Activated CD8-positive, alpha-beta memory T cell treated with anti-CD3 and anti-CD28 coated beads for 1 hour (primary cell): ENCODE data around the gene SLC2A8.

Experiments used
- DNase-seq, 2 donors: peaks; one replicate each; pipeline ENCODE4 v3.0.0-alpha.2; 2020; ENCODE audit warnings: low read depth in 1 of 2; ENCODE audit errors: extremely low read depth in 1 of 2

SLC2A8 gene

GRCh38 chr9:127380479-127380878 is 16.5 kb upstream of the SLC2A8 start:
- no peak for DNase-seq

- DNase-seq, result no peak
Measured at GRCh38 chr9:127382541-127382940, 14.4 kb upstream of the SLC2A8 start.

GRCh38 chr9:127384016-127384730 is 12.8 kb upstream of the SLC2A8 start:
- no peak for DNase-seq

- DNase-seq, result no peak
Measured at GRCh38 chr9:127384901-127385300, 12.1 kb upstream of the SLC2A8 start.

GRCh38 chr9:127386249-127386648 is 10.7 kb upstream of the SLC2A8 start:
- DNase-seq, result no peak

- DNase-seq, result no peak
Measured at GRCh38 chr9:127386981-127387380, 10.0 kb upstream of the SLC2A8 start.

GRCh38 chr9:127388037-127388855 is 8.7 kb upstream of the SLC2A8 start:
- DNase-seq, result peak; percentile 55 to 68

GRCh38 chr9:127388856-127389238 is 8.1 kb upstream of the SLC2A8 start:
- no peak for DNase-seq

GRCh38 chr9:127389381-127390247 is 7.4 kb upstream of the SLC2A8 start:
- DNase-seq, result no peak

GRCh38 chr9:127390248-127390545 is 6.8 kb upstream of the SLC2A8 start:
- DNase-seq, result no peak

GRCh38 chr9:127390563-127390962 is 6.4 kb upstream of the SLC2A8 start:
- no peak for DNase-seq

- no peak for DNase-seq
Measured at GRCh38 chr9:127392166-127392565, 4.8 kb upstream of the SLC2A8 start.

- no peak for DNase-seq
Measured at GRCh38 chr9:127392976-127393375, 4.0 kb upstream of the SLC2A8 start.

GRCh38 chr9:127393645-127394044 is 3.3 kb upstream of the SLC2A8 start:
- DNase-seq, result no peak

- DNase-seq, result no peak
Measured at GRCh38 chr9:127395497-127396252, 1.3 kb upstream of the SLC2A8 start.

GRCh38 chr9:127396253-127396807 is 639 bp upstream of the SLC2A8 start:
- no peak for DNase-seq

- no peak for DNase-seq
Measured at GRCh38 chr9:127397646-127398274, 791 bp downstream of the SLC2A8 start.

GRCh38 chr9:127398275-127398647 is 1.3 kb downstream of the SLC2A8 start:
- DNase-seq, result no peak

- no peak for DNase-seq
Measured at GRCh38 chr9:127398715-127399400, 1.9 kb downstream of the SLC2A8 start.
